ENCODE measurements around the gene NFIX. TPM values are rescaled to one million over a fixed set of nuclear protein-coding genes. Genes with fewer than 3 reads are reported as not detected.

Gene NFIX
- total RNA-seq, 4 donors from 2014 or later, result 56.0 to 154 (median 79.4) TPM

DNA sequence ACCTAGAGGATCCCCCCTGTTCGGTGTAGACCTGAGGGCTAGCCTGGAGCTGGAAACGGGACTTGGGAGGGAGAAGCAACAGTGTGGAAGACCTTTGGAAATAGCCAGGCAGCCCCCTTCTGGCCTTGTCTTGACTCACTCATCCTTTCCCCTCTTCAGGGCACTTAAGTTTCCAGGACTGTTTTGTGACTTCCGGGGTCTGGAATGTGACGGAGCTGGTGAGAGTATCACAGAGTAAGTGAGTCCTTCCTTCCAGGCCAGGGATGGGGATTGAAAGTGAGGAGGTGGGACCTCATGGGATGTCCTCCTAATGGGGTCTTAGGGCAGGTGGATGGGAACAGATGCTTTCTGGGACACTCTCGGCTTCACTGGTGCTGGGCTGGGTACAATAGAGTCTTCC is 78.0 kb downstream of the NFIX start:
- Histone ChIP-seq H3K4me3 (no peak overlapping the region), H3K9me3 (no peaks in the 10 kb centered on the region), H3K4me1 (peaks cover 56 to 96% (median 91%) of the 10 kb centered on the region in 4 donors), H3K27me3 (no peaks in the 10 kb centered on the region), H3K27ac (replicated peaks in 1 of 4) (peak overlapping the region in 2 of 4 donors; percentile 12 to 18), H3K36me3 (peaks cover 18 to 48% (median 44%) of the 10 kb centered on the region in 4 donors)
- TF ChIP-seq EP300 (IDR thresholded peaks at IDR 0.05) (no peak), POLR2A (IDR thresholded peaks at IDR 0.05; ENCODE audit: low read depth) (no peak), POLR2AphosphoS5 (IDR thresholded peaks at IDR 0.05) (no peak)
- TF ChIP-seq, protein P1, sequence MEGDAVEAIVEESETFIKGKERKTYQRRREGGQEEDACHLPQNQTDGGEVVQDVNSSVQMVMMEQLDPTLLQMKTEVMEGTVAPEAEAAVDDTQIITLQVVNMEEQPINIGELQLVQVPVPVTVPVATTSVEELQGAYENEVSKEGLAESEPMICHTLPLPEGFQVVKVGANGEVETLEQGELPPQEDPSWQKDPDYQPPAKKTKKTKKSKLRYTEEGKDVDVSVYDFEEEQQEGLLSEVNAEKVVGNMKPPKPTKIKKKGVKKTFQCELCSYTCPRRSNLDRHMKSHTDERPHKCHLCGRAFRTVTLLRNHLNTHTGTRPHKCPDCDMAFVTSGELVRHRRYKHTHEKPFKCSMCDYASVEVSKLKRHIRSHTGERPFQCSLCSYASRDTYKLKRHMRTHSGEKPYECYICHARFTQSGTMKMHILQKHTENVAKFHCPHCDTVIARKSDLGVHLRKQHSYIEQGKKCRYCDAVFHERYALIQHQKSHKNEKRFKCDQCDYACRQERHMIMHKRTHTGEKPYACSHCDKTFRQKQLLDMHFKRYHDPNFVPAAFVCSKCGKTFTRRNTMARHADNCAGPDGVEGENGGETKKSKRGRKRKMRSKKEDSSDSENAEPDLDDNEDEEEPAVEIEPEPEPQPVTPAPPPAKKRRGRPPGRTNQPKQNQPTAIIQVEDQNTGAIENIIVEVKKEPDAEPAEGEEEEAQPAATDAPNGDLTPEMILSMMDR (IDR thresholded peaks at IDR 0.05), result no peak
- intact Hi-C loops (cut with DNase I), result no loop called here
- no peak for DNase-seq (ENCODE audit: extremely low spot score)
- 71% methylated on average over 5 of the region's 5 CpGs for WGBS

DNA sequence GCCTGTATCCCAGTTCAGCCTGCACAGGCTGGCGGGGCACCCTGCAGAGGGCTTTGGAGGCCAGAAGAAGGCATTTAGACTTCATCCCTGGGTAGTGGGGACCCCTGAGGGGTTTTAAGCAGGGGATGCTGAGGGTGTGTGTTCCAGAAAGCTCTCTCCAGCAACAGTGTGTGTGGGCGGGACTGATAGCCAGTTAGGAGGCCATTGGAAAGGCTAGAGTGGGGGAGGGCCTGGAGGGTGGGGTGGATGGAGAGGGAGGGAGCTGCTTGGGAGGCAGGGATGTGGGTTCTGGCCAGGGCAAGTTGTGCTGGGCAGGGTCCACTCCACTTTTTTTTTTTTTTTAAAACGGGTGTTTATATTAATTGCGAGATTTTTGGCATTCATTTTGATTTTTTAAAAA is 79.1 kb downstream of the NFIX start:
- Histone ChIP-seq H3K27me3 (no peaks in the 10 kb centered on the region), H3K4me3 (no peak overlapping the region), H3K9me3 (no peaks in the 10 kb centered on the region), H3K27ac (replicated peaks in 1 of 4) (peak overlapping the region; percentile 12 to 41 (median 20)), H3K4me1 (peaks cover 56 to 96% (median 91%) of the 10 kb centered on the region in 4 donors), H3K36me3 (peaks cover 18 to 54% (median 47%) of the 10 kb centered on the region in 4 donors)
- no peak for DNase-seq (ENCODE audit: extremely low spot score)
- intact Hi-C loops (cut with DNase I), result no loop called here
- no peak for TF ChIP-seq EP300 (IDR thresholded peaks at IDR 0.05)
- TF ChIP-seq POLR2AphosphoS5 (IDR thresholded peaks at IDR 0.05), result no peak
- TF ChIP-seq POLR2A (IDR thresholded peaks at IDR 0.05; ENCODE audit: low read depth), result no peak
- TF ChIP-seq, protein P1 (IDR thresholded peaks at IDR 0.05), result no peak
- 70% methylated on average over 4 of the region's 4 CpGs for WGBS

DNA sequence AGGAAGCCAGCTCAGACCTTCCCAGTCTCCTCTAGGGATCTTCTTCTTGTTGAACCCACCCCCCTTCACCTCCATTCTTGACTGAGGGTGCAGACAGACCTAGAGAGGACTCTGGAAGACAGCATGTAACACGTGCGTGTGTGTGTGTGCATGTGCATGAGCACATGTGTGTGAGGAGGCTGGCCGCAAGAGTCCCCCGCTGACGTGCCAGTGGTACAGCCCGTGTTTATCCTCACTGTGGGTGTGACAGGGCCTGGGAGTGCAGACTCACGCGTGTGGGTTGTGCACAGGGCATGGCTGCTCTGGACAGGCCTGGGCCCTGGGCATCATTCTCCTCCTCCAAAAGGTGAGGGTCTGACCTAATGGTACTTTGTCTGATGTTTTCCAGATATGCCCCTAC is 81.0 kb downstream of the NFIX start:
- TF ChIP-seq POLR2A (IDR thresholded peaks at IDR 0.05; ENCODE audit: low read depth), result no peak
- Histone ChIP-seq H3K27me3 (no peaks in the 10 kb centered on the region), H3K4me3 (no peak overlapping the region), H3K9me3 (no peaks in the 10 kb centered on the region), H3K27ac (replicated peaks in 1 of 4) (peak overlapping the region; percentile 38 to 85 (median 82)), H3K36me3 (peaks cover 18 to 64% (median 51%) of the 10 kb centered on the region in 4 donors), H3K4me1 (peaks cover 45 to 89% (median 83%) of the 10 kb centered on the region in 4 donors)
- 51% methylated on average over 8 of the region's 8 CpGs for whole genome bisulfite sequencing
- DNase-seq (ENCODE audit: extremely low spot score), result no peak
- intact Hi-C loops (cut with DNase I), result no loop called here

DNA sequence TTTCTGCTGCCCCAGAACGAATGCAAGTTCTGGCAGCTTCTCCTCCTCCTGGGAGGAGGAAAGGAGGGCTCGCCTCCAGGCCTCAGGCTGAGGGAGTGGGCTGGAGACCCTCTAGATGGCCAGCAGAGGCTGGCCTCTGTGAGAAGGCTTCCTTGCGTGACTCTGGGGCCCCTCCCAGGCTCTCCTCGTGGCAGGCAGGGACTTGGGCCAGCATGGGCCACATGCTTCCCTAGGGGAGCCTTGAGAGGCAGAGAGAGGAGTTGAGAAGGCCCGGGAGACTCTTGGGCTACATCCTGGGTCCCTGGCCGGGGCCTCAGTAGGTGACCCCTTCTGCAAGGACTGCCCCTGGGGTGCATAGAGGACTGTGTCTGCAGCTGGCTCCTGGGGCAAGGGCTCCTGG is 81.5 kb downstream of the NFIX start:
- H3K4me3 ChIP-seq, result no peak overlapping the region
- H3K4me1 ChIP-seq, result peaks cover 45 to 89% (median 83%) of the 10 kb centered on the region in 4 donors
- TF ChIP-seq POLR2A (IDR thresholded peaks at IDR 0.05; ENCODE audit: low read depth), result no peak
- no peaks in the 10 kb centered on the region for H3K27me3 ChIP-seq
- DNase-seq (ENCODE audit: extremely low spot score), result no peak
- peaks cover 18 to 69% (median 53%) of the 10 kb centered on the region in 4 donors for H3K36me3 ChIP-seq
- 55% methylated on average over 6 of the region's 6 CpGs for WGBS
- H3K9me3 ChIP-seq, result no peaks in the 10 kb centered on the region
- intact Hi-C loops (cut with DNase I), result no loop called here
- peak overlapping the region in 3 of 4 donors; percentile 82 to 85 (median 82) for H3K27ac ChIP-seq (replicated peaks in 1 of 4)

DNA sequence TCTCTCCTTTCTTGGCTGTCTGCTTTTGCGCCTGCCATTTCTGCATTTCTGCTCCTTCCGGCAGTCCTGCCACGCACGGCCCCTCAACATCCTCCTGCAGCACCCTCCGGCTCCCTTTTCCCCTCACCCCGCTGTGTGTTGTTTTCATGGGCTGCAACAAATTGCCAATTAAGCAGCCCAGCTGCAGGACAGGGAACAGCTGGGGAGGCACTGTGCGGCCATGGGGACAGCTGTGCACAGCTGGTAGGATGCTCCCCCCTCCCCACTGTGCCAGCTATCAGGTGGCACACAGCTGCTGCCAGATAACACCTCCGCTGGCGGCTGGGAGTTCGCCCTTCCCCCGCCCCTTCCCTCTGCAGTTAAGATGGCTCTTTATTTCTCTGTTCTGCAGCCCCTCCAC is 82.0 kb downstream of the NFIX start:
- Histone ChIP-seq H3K36me3 (peaks cover 18 to 72% (median 55%) of the 10 kb centered on the region in 4 donors), H3K27ac (replicated peaks in 1 of 4) (peak overlapping the region; percentile 77 to 85 (median 82)), H3K27me3 (no peaks in the 10 kb centered on the region), H3K4me1 (peaks cover 47 to 89% (median 83%) of the 10 kb centered on the region in 4 donors), H3K4me3 (no peak overlapping the region), H3K9me3 (no peaks in the 10 kb centered on the region)
- WGBS, result 60% methylated on average over 10 of the region's 11 CpGs
- intact Hi-C loops (cut with DNase I), result no loop called here
- DNase-seq (ENCODE audit: extremely low spot score), result no peak
- TF ChIP-seq POLR2AphosphoS5 (IDR thresholded peaks at IDR 0.05) (peak in 1 of 2 donors; percentile 24), EP300 (IDR thresholded peaks at IDR 0.05) (no peak), POLR2A (IDR thresholded peaks at IDR 0.05; ENCODE audit: low read depth) (no peak)
- TF ChIP-seq, protein P1 (IDR thresholded peaks at IDR 0.05), result no peak

DNA sequence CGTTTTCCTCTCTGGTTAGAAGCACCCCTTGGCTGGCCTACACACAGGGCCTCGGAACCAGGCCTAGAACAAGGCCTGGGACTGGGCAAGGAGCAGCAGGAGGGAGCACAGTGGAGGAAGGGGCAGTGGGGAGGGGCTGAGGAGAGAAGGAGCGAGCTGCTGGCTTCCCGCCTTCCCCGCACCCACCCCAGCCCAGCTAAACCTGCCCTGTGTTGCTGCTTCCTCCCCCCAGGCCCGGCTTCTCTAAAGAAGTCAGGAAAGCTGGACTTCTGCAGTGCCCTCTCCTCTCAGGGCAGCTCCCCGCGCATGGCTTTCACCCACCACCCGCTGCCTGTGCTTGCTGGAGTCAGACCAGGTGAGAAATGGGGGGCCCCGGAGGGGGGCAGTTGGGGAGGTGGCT is 83.1 kb downstream of the NFIX start:
- Histone ChIP-seq H3K27ac (replicated peaks in 1 of 4) (peak overlapping the region; percentile 77 to 85 (median 82)), H3K36me3 (peaks cover 18 to 77% (median 58%) of the 10 kb centered on the region in 4 donors), H3K4me3 (no peak overlapping the region), H3K4me1 (peaks cover 52 to 89% (median 82%) of the 10 kb centered on the region in 4 donors), H3K27me3 (no peaks in the 10 kb centered on the region), H3K9me3 (no peaks in the 10 kb centered on the region)
- no peak for TF ChIP-seq POLR2A (IDR thresholded peaks at IDR 0.05; ENCODE audit: low read depth)
- TF ChIP-seq POLR2AphosphoS5 (IDR thresholded peaks at IDR 0.05), result no peak
- TF ChIP-seq, protein P1 (IDR thresholded peaks at IDR 0.05), result no peak
- TF ChIP-seq EP300 (IDR thresholded peaks at IDR 0.05), result no peak
- WGBS, result 81% methylated on average over 9 of the region's 10 CpGs
- intact Hi-C loops (cut with DNase I), result no loop called here
- DNase-seq (ENCODE audit: extremely low spot score), result no peak
